ENCODE results near the gene PCDH15.

Gene PCDH15

GRCh38 chr10:53786236-53786900 lies 1014.7 kb downstream of the PCDH15 start:
- Histone ChIP-seq H3K36me3 (ENCODE audit: insufficient read depth, low read length) (no peaks in the 10 kb centered on the region), H3K9me3 (ENCODE audit: low read length) (no peaks in the 10 kb centered on the region), H3K4me3 (ENCODE audit: low read length) (no peak overlapping the region)

GRCh38 chr10:53771701-53772100 lies 1029.3 kb downstream of the PCDH15 start:
- Histone ChIP-seq H3K9me3 (ENCODE audit: low read length) (no peaks in the 10 kb centered on the region), H2AFZ (ENCODE audit: low read depth, low read length) (no peak overlapping the region), H3K4me3 (ENCODE audit: low read length) (no peak overlapping the region)

More at GRCh38 chr10:53786236-53786900, 1014.7 kb downstream of the PCDH15 start:
- Histone ChIP-seq H3K4me1 (ENCODE audit: insufficient read depth, low read length) (no peaks in the 10 kb centered on the region), H2AFZ (ENCODE audit: low read depth, low read length) (no peak overlapping the region), H3K27me3 (ENCODE audit: insufficient read depth, low read length) (no peaks in the 10 kb centered on the region)

GRCh38 chr10:53770903-53771302 lies 1030.1 kb downstream of the PCDH15 start:
- H3K36me3 ChIP-seq (ENCODE audit: insufficient read depth, low read length): no peaks in the 10 kb centered on the region

More at GRCh38 chr10:53771701-53772100, 1029.3 kb downstream of the PCDH15 start:
- Histone ChIP-seq H3K27me3 (ENCODE audit: insufficient read depth, low read length) (no peaks in the 10 kb centered on the region), H3K4me1 (ENCODE audit: insufficient read depth, low read length) (no peaks in the 10 kb centered on the region), H3K36me3 (ENCODE audit: insufficient read depth, low read length) (no peaks in the 10 kb centered on the region)

GRCh38 chr10:53765311-53765710 lies 1035.7 kb downstream of the PCDH15 start:
- H3K4me3 ChIP-seq (ENCODE audit: low read length): no peak overlapping the region
- no peaks in the 10 kb centered on the region for H3K4me1 ChIP-seq (ENCODE audit: insufficient read depth, low read length)
- no peaks in the 10 kb centered on the region for H3K27me3 ChIP-seq (ENCODE audit: insufficient read depth, low read length)
- H3K9me3 ChIP-seq (ENCODE audit: low read length): no peaks in the 10 kb centered on the region
- H3K36me3 ChIP-seq (ENCODE audit: insufficient read depth, low read length): no peaks in the 10 kb centered on the region
- H2AFZ ChIP-seq (ENCODE audit: low read depth, low read length): no peak overlapping the region

More at GRCh38 chr10:53770903-53771302, 1030.1 kb downstream of the PCDH15 start:
- Histone ChIP-seq H3K4me3 (ENCODE audit: low read length) (no peak overlapping the region), H3K27me3 (ENCODE audit: insufficient read depth, low read length) (no peaks in the 10 kb centered on the region), H3K4me1 (ENCODE audit: insufficient read depth, low read length) (no peaks in the 10 kb centered on the region), H2AFZ (ENCODE audit: low read depth, low read length) (no peak overlapping the region), H3K9me3 (ENCODE audit: low read length) (no peaks in the 10 kb centered on the region)

GRCh38 chr10:53754596-53755250 lies 1046.3 kb downstream of the PCDH15 start:
- no peaks in the 10 kb centered on the region for H3K36me3 ChIP-seq (ENCODE audit: insufficient read depth, low read length)
- H3K9me3 ChIP-seq (ENCODE audit: low read length): no peaks in the 10 kb centered on the region
- H3K4me3 ChIP-seq (ENCODE audit: low read length): no peak overlapping the region

More at GRCh38 chr10:53754596-53755250, 1046.3 kb downstream of the PCDH15 start:
- no peaks in the 10 kb centered on the region for H3K4me1 ChIP-seq (ENCODE audit: insufficient read depth, low read length)
- no peak overlapping the region for H2AFZ ChIP-seq (ENCODE audit: low read depth, low read length)
- no peaks in the 10 kb centered on the region for H3K27me3 ChIP-seq (ENCODE audit: insufficient read depth, low read length)

All from neuron (in vitro differentiated cells).